Activated naive CD4-positive, alpha-beta T cell (primary cell): ENCODE results near the gene ZNF799.
A peak's percentile ranks its signal among the peaks of the same experiment; 100 is the strongest.
"Not testable (repeated sequence)": the region's sequence is repeated elsewhere in the genome, so short reads cannot be mapped to it uniquely, and the experiment has no call there.

Source experiments
- DNase-seq, 4 experiments: peaks; one replicate each; lab custom pipeline; 2025; lab: John Stamatoyannopoulos, UW

Gene ZNF799

GRCh38 chr19:12400633-12401502 is at the start of gene ZNF799:
Gene ZNF799 (minus strand): TSS chr19:12401271. CDS start chr19:12401070, 201 bp downstream.
- DNase-seq: peak; percentile 40 to 70 (median 54)

- no peak for DNase-seq
Observed at GRCh38 chr19:12450844-12451243, 49.8 kb upstream of the ZNF799 start.

DNA sequence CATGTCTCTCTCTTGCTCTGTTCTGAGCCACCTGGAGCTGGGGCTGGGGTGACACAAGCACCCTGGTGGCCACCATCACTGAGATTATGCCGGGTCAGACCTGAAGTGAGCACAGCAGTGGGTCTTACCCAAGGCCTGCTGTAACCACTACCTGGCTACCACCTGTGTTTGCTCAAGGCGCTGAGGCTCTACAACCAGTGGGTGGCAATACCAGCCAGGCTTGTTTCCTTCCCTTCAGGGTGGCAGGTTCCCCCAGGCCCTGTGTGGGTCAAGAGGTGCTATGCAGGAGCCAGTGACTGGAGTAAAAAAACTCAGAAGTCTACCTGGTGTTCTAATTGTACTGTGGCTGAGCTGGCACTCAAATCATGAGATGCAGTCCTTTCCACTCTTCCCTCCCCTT is 47.7 kb upstream of the ZNF799 start:
- no peak for DNase-seq

GRCh38 chr19:12440541-12441316 is 39.7 kb upstream of the ZNF799 start, which contains the start of gene ZNF443:
Gene ZNF443 (minus strand): TSS chr19:12441021. CDS start chr19:12440914, 107 bp downstream.
- peak; percentile 89 to 98 (median 96) for DNase-seq

DNA sequence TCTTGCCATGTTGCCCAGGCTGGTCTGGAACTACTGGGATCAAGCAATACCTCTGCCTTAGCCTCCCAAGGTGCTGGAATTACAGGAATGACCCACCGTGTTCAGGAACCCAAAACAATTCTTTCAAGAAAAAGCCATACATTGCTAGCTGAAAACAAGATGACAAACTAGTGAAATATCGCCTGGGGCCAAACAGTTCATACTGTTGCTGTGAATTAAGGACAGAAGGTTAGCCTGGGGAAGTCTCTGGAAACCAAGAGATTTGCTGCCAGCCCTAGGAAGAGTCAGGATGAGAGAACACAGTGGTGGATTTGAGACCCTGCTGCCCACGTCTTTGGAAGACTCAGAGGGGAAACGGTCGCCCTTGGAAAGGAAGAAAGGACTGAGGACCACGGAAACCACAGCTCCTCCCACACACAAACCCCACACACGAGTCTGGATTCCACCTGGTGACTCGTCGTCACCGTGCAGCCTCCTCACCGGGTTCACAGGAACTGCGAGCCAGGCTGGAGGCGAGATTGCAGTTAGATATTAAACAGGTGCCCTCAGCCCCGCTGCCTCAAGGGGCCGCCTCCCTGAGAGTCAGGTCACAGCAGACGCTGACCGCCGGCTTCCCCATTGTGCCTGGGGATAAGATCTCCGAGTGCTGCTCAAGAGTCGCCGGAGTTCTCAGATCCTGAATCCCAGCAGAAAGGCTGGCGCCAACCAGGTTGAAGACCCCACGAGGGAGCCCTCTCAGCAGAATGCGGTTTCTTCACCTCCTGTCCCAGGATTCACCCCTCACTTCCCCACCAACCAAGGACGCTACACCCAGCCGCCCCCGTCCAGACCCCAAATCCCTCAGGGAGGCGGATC is 38.8 kb upstream of the ZNF799 start:
- DNase-seq: peak in 1 of 4 experiments; percentile 8

DNA sequence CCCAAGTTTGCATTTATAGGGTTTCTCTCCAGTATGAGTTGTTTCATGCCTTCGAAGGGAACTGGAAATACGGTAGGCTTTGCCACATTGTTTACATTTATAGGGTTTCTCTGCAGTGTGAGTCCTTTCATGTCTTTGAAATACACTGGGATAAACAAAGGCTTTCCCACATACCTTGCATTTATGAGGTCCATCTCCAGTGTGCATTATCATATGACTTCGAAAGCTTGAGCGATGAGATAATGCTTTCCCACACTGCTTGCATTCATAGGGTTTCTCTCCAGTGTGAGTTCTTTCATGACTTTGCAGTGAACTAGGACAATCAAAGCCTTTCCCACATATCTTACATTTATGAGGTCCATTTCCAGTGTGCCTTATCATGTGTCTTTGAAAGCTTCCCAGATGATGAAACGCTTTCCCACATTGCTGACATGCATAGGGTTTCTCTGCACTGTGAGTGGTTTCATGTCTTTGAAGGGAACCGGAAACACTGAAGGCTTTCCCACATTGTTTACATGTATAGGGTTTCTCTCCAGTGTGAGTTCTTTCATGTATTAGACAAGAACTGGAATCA is 29.7 kb upstream of the ZNF799 start:
- DNase-seq: not testable (repeated sequence)

DNA sequence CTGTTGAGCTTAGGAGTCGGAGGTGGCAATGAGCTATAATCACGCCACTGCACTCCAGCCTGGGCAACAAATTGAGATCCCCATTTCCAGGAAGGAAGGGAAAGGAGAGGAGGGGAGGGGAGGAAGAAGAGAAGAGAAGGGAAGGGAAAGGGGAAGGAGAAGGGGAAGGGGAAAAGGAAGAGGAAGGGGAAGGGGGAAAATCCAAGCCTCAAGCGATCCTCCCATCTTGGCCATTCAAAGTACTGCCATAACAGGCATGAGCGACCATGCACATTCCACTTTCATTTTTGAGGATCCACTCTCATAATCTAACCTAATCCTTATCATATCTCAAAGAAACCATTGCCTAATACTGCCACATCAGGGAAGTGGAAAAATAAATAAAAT is 24.8 kb upstream of the ZNF799 start:
- DNase-seq: no peak

DNA sequence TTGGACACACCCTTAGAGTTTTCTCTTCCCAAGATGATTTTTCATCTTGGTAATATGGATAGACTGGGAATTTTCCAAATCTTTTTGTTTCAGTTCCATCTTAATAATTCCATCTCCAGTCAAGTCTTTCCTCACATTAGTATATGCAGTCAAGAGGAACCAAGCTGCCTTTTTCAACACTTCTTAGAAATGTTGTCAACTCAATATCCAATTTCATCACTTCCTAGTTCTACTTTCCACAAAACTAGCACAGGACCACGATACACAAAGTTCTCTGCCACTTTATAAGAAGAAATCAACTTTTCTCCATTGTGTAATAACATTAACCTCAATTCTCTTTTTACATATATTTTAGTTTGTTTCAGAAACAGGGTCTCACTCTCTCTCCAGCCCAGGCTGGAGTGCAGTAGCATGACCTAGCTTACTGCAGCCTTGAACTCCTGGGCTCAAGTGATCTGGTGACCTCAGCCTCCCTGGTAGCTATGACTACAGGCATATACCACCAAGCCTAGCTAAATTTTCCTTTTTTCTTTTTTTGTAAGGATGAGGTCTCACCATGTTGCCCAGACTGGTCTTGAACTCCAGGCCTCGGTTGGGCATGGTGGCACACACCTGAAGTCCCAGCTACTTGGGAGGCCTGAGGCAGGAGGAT is 24.3 kb upstream of the ZNF799 start:
- no peak for DNase-seq

GRCh38 chr19:12417273-12417672 is 16.2 kb upstream of the ZNF799 start:
- DNase-seq: not testable (repeated sequence)

- no peak for DNase-seq
Observed at GRCh38 chr19:12411893-12412292, 10.8 kb upstream of the ZNF799 start.

GRCh38 chr19:12399901-12400632 is 1.0 kb downstream of the ZNF799 start:
- DNase-seq: not testable (repeated sequence)

GRCh38 chr19:12391148-12391547 is 9.9 kb downstream of the ZNF799 start:
- DNase-seq: not testable (repeated sequence)

DNA sequence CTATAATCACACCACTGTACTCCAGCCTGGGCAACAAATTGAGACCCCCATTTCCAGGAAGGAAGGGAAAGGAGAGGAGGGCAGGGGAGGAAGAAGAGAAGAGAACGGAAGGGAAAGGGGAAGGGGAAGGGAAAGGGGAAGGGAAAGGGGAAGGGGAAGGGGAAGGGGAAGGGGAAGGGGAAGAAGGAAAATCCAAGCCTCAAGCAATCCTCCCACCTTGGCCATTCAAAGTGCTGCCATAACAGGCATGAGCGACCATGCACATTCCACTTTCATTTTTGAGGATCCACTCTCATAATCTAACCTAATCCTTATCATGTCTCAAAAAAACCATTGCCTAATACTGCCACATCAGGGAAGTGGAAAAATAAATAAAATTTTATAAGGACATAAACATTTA is 14.7 kb downstream of the ZNF799 start:
- not testable (repeated sequence) for DNase-seq

GRCh38 chr19:12380444-12380737 is 20.7 kb downstream of the ZNF799 start:
- no peak for DNase-seq

GRCh38 chr19:12379732-12380443 is 21.2 kb downstream of the ZNF799 start:
- DNase-seq: no peak

GRCh38 chr19:12374026-12374425 is 27.0 kb downstream of the ZNF799 start:
- no peak for DNase-seq

GRCh38 chr19:12365236-12366162 is 35.6 kb downstream of the ZNF799 start, which contains the start of gene ZNF442:
Gene ZNF442 (minus strand): TSS chr19:12365683. CDS start chr19:12363631, 2,052 bp downstream.
- peak; percentile 33 to 73 (median 63) for DNase-seq

- DNase-seq: no peak
Observed at GRCh38 chr19:12364391-12365235, 36.5 kb downstream of the ZNF799 start.
